H9 (cell line): ENCODE data around the gene MED20. TPM values are rescaled to one million over a fixed set of nuclear protein-coding genes. Genes with fewer than 3 reads are reported as not detected.

Experiments
- DNase-seq: peaks from one replicate; pipeline ENCODE4 v3.0.0-alpha.2; 2017
- H2AFZ ChIP-seq: one replicate; pipeline ENCODE4 v1.6.1; 2013; ENCODE audit warnings: mild to moderate bottlenecking, low read length, control low read depth, moderate library complexity
- H2AK5ac ChIP-seq: 2 replicates; pipeline ENCODE4 v1.6.1; 2013; ENCODE audit warnings: low read length, control low read depth, mixed read lengths; ENCODE audit not compliant: insufficient read length
- H2BK120ac ChIP-seq: one replicate; pipeline ENCODE4 v1.6.1; 2013; ENCODE audit warnings: low read depth, mild to moderate bottlenecking, low read length, control low read depth, inconsistent platforms; ENCODE audit not compliant: poor library complexity, severe bottlenecking
- H2BK12ac ChIP-seq: 2 replicates; pipeline ENCODE4 v1.6.1; 2013; ENCODE audit warnings: low read length, control low read depth, mixed read lengths, low read depth; ENCODE audit not compliant: insufficient read length
- H2BK15ac ChIP-seq: 2 replicates; pipeline ENCODE4 v1.6.1; 2013; ENCODE audit warnings: low read depth, low read length, control low read depth
- H2BK20ac ChIP-seq: one replicate; pipeline ENCODE4 v1.6.1; 2013; ENCODE audit warnings: low read depth, mild to moderate bottlenecking, low read length, control low read depth, inconsistent platforms; ENCODE audit not compliant: poor library complexity, severe bottlenecking
- H2BK5ac ChIP-seq: 2 replicates; pipeline ENCODE4 v1.6.1; 2013; ENCODE audit warnings: low read length, control low read depth, mixed read lengths; ENCODE audit not compliant: insufficient read length
- H3K14ac ChIP-seq: 2 replicates; pipeline ENCODE4 v1.6.1; 2013; ENCODE audit warnings: low read length, control low read depth; ENCODE audit not compliant: insufficient read depth
- H3K18ac ChIP-seq: 2 replicates; pipeline ENCODE4 v1.6.1; 2013; ENCODE audit warnings: low read depth, mild to moderate bottlenecking, mixed read lengths, low read length, control low read depth; ENCODE audit not compliant: insufficient read length
- H3K23ac ChIP-seq: 2 replicates; pipeline ENCODE4 v1.6.1; 2013; ENCODE audit warnings: low read length, control low read depth, mixed read lengths, low read depth; ENCODE audit not compliant: insufficient read length
- H3K23me2 ChIP-seq: 2 replicates; pipeline ENCODE4 v1.6.1; 2013; ENCODE audit warnings: low read depth, mild to moderate bottlenecking, mixed read lengths, low read length, control low read depth; ENCODE audit not compliant: insufficient read length, poor library complexity, severe bottlenecking
- H3K27ac ChIP-seq: 2 replicates; pipeline ENCODE4 v1.5.1; 2013; ENCODE audit warnings: low read length, control low read depth, mixed read lengths, low read depth; ENCODE audit not compliant: insufficient read length
- H3K27me3 ChIP-seq: 2 replicates; pipeline ENCODE4 v1.6.1; 2013; ENCODE audit warnings: low read length, control low read depth, inconsistent platforms; ENCODE audit not compliant: insufficient read depth
- H3K4ac ChIP-seq: 2 replicates; pipeline ENCODE4 v1.6.1; 2013; ENCODE audit warnings: low read depth, mild to moderate bottlenecking, control low read depth, inconsistent platforms, low read length, moderate library complexity
- H3K4me1 ChIP-seq: 2 replicates; pipeline ENCODE4 v1.6.1; 2013; ENCODE audit warnings: low read length, control low read depth, inconsistent platforms; ENCODE audit not compliant: insufficient read depth
- H3K4me2 ChIP-seq: 2 replicates; pipeline ENCODE4 v1.6.1; 2013; ENCODE audit warnings: low read length, control low read depth, mixed read lengths; ENCODE audit not compliant: insufficient read length, insufficient read depth
- H3K56ac ChIP-seq: 2 replicates; pipeline ENCODE4 v1.6.1; 2013; ENCODE audit warnings: low read depth, mild to moderate bottlenecking, mixed read lengths, low read length, control low read depth; ENCODE audit not compliant: insufficient read length
- H3K79me1 ChIP-seq: 2 replicates; pipeline ENCODE4 v1.6.1; 2013; ENCODE audit warnings: low read depth, mild to moderate bottlenecking, moderate library complexity, low read length, control low read depth, inconsistent platforms; ENCODE audit not compliant: insufficient read depth, poor library complexity, severe bottlenecking
- H3K79me2 ChIP-seq: 2 replicates; pipeline ENCODE4 v1.6.1; 2013; ENCODE audit warnings: low read length, control low read depth, inconsistent platforms; ENCODE audit not compliant: insufficient read depth
- H3K9ac ChIP-seq: 2 replicates; pipeline ENCODE4 v1.6.1; 2013; ENCODE audit warnings: low read length, control low read depth, mixed read lengths; ENCODE audit not compliant: insufficient read length; ENCODE audit errors: extremely low read depth
- H3K9me3 ChIP-seq: one replicate; pipeline ENCODE4 v1.6.1; 2013; ENCODE audit warnings: low read depth, low read length, inconsistent platforms; ENCODE audit not compliant: control insufficient read depth
- H3T11ph ChIP-seq: one replicate; pipeline ENCODE4 v1.6.1; 2013; ENCODE audit warnings: mild to moderate bottlenecking, low read length, control low read depth, inconsistent platforms
- H4K20me1 ChIP-seq: one replicate; pipeline ENCODE4 v1.6.1; 2013; ENCODE audit not compliant: control insufficient read depth, insufficient read length, insufficient read depth
- H4K5ac ChIP-seq: 2 replicates; pipeline ENCODE4 v1.6.1; 2013; ENCODE audit warnings: low read depth, mild to moderate bottlenecking, mixed read lengths, low read length, control low read depth; ENCODE audit not compliant: insufficient read length
- H4K8ac ChIP-seq: replicated peaks from 2 replicates; pipeline ENCODE4 v1.6.1; 2013; ENCODE audit warnings: low read length, control low read depth, mixed read lengths, low read depth; ENCODE audit not compliant: insufficient read length
- H4K91ac ChIP-seq: 2 replicates; pipeline ENCODE4 v1.6.1; 2013; ENCODE audit warnings: low read depth, mild to moderate bottlenecking, moderate library complexity, mixed read lengths, low read length, control low read depth; ENCODE audit not compliant: insufficient read length
- H3K27ac Mint-ChIP-seq, 3 experiments: 2 replicates in 2 of 3; 3 replicates in 1 of 3; pipeline ENCODE4 v1.8.0; 2020 to 2021; ENCODE audit warnings: mixed read lengths in 3 of 3, mild to moderate bottlenecking in 1 of 3, moderate library complexity in 1 of 3
- H3K27me3 Mint-ChIP-seq: 2 replicates; pipeline ENCODE4 v1.8.0; 2021; ENCODE audit warnings: low read depth, mild to moderate bottlenecking, moderate library complexity, mixed read lengths
- H3K36me3 Mint-ChIP-seq, 3 experiments: 2 replicates in 2 of 3; 3 replicates in 1 of 3; pipeline ENCODE4 v1.8.0; 2020 to 2021; ENCODE audit warnings: low read depth in 3 of 3, mixed read lengths in 3 of 3; ENCODE audit not compliant: insufficient read depth in 1 of 3
- H3K4me1 Mint-ChIP-seq, 2 experiments: 2 replicates each; pipeline ENCODE4 v1.8.0; 2020; ENCODE audit warnings: mixed read lengths in 2 of 2
- H3K4me3 Mint-ChIP-seq, 2 experiments: 2 replicates in 1 of 2; 3 replicates in 1 of 2; pipeline ENCODE4 v1.8.0; 2020 to 2021; ENCODE audit warnings: mild to moderate bottlenecking in 2 of 2, mixed read lengths in 2 of 2, moderate library complexity in 1 of 2
- H3K9me3 Mint-ChIP-seq, 2 experiments: 2 replicates in 1 of 2; 3 replicates in 1 of 2; pipeline ENCODE4 v1.8.0; 2020; ENCODE audit warnings: mild to moderate bottlenecking in 2 of 2, mixed read lengths in 2 of 2, moderate library complexity in 1 of 2
- WGBS: extraction: QIAGEN DNeasy Blood & Tissue Kit; methylation state at CpG from one replicate; pipeline ENCODE4 v1.1.7; 2013; ENCODE audit warnings: missing lambda C conversion rate, low lambda C conversion rate, mixed read lengths; ENCODE audit not compliant: insufficient read length; ENCODE audit errors: extremely low coverage; 5-methylcytosine and 5-hydroxymethylcytosine counted together
- total RNA-seq: library from RNA; stranded (reverse); gene quantifications from 2 replicates; pipeline ENCODE4 v1.2.1, GENCODE V29; 2021
- TF ChIP-seq, protein P1 (sequence below): fragments of 200-600 bp; sonication (generic); conservative IDR thresholded peaks from 3 replicates; pipeline ENCODE4 v1.8.0; 2021; ENCODE audit warnings: antibody characterized with exemption, mild to moderate bottlenecking

The MED20 gene
- total RNA-seq, 1 experiment from 2014 or later = 28.9 TPM

GRCh38 chr6:41960028-41960427, 39.1 kb upstream of the MED20 start:
- H4K91ac ChIP-seq = no peak overlapping the region
- no peak overlapping the region for H2AK5ac ChIP-seq
- H3K4me2 ChIP-seq = no peak overlapping the region
- H3K4ac ChIP-seq = no peak overlapping the region
- H3K4me1 ChIP-seq = peaks cover 5% of the 10 kb centered on the region; the same call in 1 of the 2 replicates
- H3K9ac ChIP-seq = no peak overlapping the region
- no peak overlapping the region for H2AFZ ChIP-seq
- no peaks in the 10 kb centered on the region for H3K27me3 ChIP-seq
- no peak overlapping the region for H2BK15ac ChIP-seq
- no peaks in the 10 kb centered on the region for H3K79me2 ChIP-seq
- TF ChIP-seq, protein P1, sequence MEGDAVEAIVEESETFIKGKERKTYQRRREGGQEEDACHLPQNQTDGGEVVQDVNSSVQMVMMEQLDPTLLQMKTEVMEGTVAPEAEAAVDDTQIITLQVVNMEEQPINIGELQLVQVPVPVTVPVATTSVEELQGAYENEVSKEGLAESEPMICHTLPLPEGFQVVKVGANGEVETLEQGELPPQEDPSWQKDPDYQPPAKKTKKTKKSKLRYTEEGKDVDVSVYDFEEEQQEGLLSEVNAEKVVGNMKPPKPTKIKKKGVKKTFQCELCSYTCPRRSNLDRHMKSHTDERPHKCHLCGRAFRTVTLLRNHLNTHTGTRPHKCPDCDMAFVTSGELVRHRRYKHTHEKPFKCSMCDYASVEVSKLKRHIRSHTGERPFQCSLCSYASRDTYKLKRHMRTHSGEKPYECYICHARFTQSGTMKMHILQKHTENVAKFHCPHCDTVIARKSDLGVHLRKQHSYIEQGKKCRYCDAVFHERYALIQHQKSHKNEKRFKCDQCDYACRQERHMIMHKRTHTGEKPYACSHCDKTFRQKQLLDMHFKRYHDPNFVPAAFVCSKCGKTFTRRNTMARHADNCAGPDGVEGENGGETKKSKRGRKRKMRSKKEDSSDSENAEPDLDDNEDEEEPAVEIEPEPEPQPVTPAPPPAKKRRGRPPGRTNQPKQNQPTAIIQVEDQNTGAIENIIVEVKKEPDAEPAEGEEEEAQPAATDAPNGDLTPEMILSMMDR = no peak
- no peak overlapping the region for H2BK120ac ChIP-seq
- Mint-ChIP-seq H3K4me3 (no peak overlapping the region), H3K27me3 (peaks cover 1% of the 10 kb centered on the region), H3K4me1 (peaks cover 20 to 28% of the 10 kb centered on the region in 2 experiments), H3K27ac (no peak overlapping the region), H3K9me3 (no peaks in the 10 kb centered on the region), H3K36me3 (no peaks in the 10 kb centered on the region; a peak in 1 of 7 replicates)
- H3K79me1 ChIP-seq = no peaks in the 10 kb centered on the region
- H4K20me1 ChIP-seq = no peaks in the 10 kb centered on the region
- H2BK5ac ChIP-seq = no peak overlapping the region
- no peak overlapping the region for H3K27ac ChIP-seq
- H3K23me2 ChIP-seq = no peaks in the 10 kb centered on the region
- no peak overlapping the region for H3T11ph ChIP-seq
- no peak overlapping the region for H4K5ac ChIP-seq
- no peak overlapping the region for H2BK20ac ChIP-seq
- WGBS = no CpG with 5 or more reads among the region's 4 CpGs
- no peak overlapping the region for H2BK12ac ChIP-seq
- DNase-seq = no peak
- no peak overlapping the region for H3K23ac ChIP-seq
- no peaks in the 10 kb centered on the region for H3K9me3 ChIP-seq
- H3K18ac ChIP-seq = no peak overlapping the region
- H4K8ac ChIP-seq = no peak overlapping the region
- no peak overlapping the region for H3K14ac ChIP-seq
- H3K56ac ChIP-seq = no peak overlapping the region
